Left ventricle myocardium superior (tissue), 1 donor: Measurements from ENCODE around the gene DPYSL5. TPM values are rescaled to one million over a fixed set of nuclear protein-coding genes. Genes with fewer than 3 reads are reported as not detected.

Experiments used
- ATAC-seq: fragments of 200-7000 bp; cut with Tn5 transposase; one replicate; pipeline ENCODE4 v1.9.1; 2020; ENCODE audit warnings: mild to moderate bottlenecking, moderate library complexity
- DNase-seq: peaks from one replicate; pipeline ENCODE4 v3.0.0-alpha.2; 2020
- intact Hi-C: fragments of 100-400 bp; cut with micrococcal nuclease; formaldehyde crosslinking; loops from one replicate; pipeline ENCODE4 v1.11.0; 2022
- total RNA-seq: library from RNA; stranded (reverse); fragmentation: NEBNext Ultra II Directional; extraction: Animal tissue kit (Norgen Biotek cat#: 25700); gene quantifications from one replicate; pipeline ENCODE4 v1.2.1, GENCODE V29; 2021
- donor health status: DM: no; HTN: yes; CAD: no; lungs with severe emphysema.

Gene DPYSL5
- total RNA-seq, 1 donor from 2014 or later, result not detected

- intact Hi-C loops, result no loop called here
- DNase-seq, result no peak
- ATAC-seq, result peak; percentile 52
Observed at GRCh38 chr2:26971911-26972786, 124.2 kb downstream of the DPYSL5 start.

GRCh38 chr2:26974352-26974751 is 126.4 kb downstream of the DPYSL5 start:
- ATAC-seq (no peak), DNase-seq (no peak)
- intact Hi-C loops, result no loop called here

DNA sequence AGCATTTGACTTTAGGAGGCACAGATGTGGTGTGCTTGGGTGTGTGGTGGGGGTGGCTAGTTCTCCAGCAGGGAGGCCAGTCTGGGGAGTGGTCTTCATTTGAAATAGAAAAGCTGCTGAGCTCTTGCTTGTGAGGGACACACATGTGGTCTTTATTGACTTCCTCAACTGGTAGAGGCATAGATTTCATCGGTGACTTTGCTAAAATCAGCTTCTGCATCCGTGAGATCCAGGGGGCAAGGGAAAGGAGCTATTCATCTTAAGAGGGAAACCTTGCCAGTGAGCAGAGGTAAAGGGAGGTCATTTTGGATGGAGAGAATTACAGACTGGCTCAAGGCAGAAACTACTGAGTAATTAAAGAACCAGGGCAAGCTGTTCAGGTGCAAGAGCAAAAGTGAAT is 127.2 kb downstream of the DPYSL5 start:
- DNase-seq, result no peak
- no peak for ATAC-seq
- intact Hi-C loops, result no loop called here

DNA sequence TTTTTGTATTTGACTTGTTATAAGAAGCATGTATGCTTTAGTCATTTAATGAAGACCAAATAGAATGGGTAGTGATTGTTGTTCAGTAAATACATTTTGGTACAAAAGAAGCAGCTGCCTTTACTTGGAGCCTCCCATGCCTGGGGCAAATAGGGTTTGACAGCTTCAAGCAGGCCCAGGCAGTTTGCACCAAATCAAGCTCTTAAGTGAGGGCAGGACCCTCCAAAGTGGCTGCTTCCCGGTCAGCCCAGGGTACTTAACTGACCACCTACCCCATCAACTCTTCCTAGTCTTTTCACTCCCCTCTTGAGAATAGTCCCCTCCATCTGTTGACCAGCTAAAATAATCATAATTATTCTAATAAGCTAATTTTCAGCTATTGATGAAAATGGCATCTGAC is 127.7 kb downstream of the DPYSL5 start:
- DNase-seq, result no peak
- no peak for ATAC-seq
- intact Hi-C loops, result no loop called here

DNA sequence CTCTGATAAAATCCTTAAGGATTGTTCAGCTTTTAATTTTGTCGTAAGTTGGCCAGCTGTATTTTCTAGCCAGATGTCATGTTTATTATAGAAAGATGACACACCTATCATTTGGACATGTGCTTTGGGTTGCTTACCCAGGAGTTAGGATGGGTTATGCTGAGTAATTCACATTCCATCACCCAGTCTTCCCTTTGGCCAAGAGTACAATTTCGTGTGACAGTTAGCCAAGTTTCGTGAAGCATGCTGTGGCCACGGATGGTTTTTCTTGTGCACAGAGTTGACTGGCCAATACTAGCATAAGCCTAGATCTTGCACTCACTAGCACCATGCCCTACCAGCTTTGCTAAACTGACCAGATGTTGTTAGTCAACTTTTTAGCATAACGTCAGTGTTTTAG is 128.3 kb downstream of the DPYSL5 start:
- DNase-seq, result no peak
- no peak for ATAC-seq
- intact Hi-C loops, result no loop called here

- ATAC-seq (no peak), DNase-seq (no peak)
- intact Hi-C loops, result no loop called here
Observed at GRCh38 chr2:26977012-26977411, 129.1 kb downstream of the DPYSL5 start.

GRCh38 chr2:26978061-26978596 is 130.2 kb downstream of the DPYSL5 start:
- peak; percentile 67 for DNase-seq
- intact Hi-C loops, result no loop called here
- ATAC-seq, result peak; percentile 57

GRCh38 chr2:26979741-26980140 is 131.8 kb downstream of the DPYSL5 start:
- DNase-seq, result no peak
- intact Hi-C loops, result no loop called here
- ATAC-seq, result no peak

GRCh38 chr2:26980971-26981370 is 133.0 kb downstream of the DPYSL5 start:
- no peak for ATAC-seq
- DNase-seq, result no peak
- intact Hi-C loops, result no loop called here

DNA sequence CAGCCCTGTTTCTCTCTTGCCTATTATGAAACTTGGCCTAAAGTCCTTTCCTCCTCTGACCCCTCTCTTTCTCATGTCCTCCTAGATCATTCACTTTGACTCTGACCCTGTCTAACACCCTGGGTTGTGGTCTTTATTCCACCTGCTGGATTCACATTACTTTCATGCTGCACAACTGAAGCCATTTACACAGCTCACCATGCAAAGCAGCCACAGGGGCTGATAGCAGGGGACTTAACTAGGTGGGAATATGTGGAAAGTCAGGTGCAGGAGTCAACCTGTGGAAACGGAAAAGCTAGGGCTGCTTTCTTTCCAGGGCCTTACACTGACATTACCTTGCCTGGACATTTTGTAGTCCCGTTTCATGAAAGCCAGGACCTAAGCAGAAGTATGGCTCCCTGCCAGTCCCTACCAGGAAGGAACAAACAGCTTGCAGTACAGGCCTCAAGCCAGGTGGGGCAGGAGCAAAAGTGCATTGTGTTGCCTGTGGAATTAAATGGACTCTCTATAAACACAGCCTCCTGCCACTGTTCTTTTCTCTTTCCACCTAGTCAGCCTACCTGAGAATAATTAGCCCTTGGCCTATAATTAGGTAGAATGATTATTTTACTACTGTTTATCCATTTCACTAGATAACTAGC is 134.3 kb downstream of the DPYSL5 start:
- DNase-seq (peak; percentile 71), ATAC-seq (peak; percentile 90)
- intact Hi-C loops, result no loop called here

DNA sequence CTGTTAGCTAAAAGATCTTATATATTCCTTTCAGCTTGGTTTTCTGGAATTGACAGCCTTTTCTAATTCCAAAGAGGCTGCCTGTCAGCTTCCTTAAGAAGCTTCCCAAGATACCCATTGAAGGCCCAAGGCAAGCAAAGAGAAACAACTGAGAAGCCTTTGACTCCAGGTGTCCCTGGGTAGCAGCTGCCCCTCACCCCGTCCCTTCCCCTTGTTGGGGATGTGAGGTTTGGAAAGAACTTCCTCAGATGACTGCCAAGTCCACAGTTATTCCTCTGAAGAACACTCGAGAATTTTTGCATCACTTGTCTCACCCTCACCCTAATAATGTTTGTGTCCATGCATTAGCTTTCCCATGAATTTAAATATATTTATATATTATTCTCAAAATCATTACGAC is 135.8 kb downstream of the DPYSL5 start:
- intact Hi-C loops, result no loop called here
- ATAC-seq (no peak), DNase-seq (no peak)

GRCh38 chr2:26985807-26986206 is 137.9 kb downstream of the DPYSL5 start:
- intact Hi-C loops, result no loop called here
- ATAC-seq, result no peak

GRCh38 chr2:26986576-26986975 is 138.6 kb downstream of the DPYSL5 start:
- ATAC-seq (no peak), DNase-seq (no peak)
- intact Hi-C loops, result no loop called here

More at GRCh38 chr2:26985807-26986206, 137.9 kb downstream of the DPYSL5 start:
- DNase-seq, result no peak

DNA sequence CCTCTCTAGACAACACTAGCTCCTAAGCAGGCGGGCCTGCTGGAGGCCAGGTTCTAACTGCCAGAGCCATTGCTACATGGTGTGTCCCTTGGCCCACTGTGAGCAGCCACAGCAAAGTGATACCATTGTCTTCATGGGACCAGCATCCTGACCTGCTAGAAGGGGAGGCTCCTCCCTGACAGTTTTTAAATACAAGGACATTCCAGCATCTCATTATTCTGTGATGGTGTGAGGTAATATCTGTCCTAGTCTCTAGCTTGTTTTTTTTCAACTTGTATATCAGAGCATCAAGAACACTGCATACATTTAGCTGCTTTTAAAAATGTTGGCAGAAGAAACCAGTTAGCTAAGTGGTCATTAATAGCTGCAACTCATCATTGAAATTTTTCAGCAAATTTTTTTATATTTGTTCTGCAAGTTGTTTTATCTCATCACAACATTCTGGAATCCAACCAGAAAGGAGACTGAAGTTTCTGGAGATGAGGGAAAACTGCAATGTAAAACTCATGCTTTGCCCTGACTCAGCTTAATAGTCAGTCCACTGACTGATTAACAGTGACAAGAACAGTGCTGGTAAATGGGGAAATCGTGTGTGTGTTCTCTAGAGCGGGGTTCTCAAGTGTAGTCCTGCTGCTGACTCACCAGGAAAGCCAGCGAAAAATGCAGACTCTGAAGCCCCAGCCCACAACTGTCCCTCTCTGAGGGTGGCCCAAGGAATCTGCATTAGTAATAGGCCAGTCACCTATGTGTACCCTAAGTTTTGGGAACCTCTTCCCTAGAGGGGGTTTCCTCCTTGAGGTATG is 140.3 kb downstream of the DPYSL5 start:
- intact Hi-C loops, result no loop called here
- DNase-seq (no peak), ATAC-seq (no peak)

- intact Hi-C loops, result no loop called here
- ATAC-seq, result no peak
Observed at GRCh38 chr2:26989156-26989555, 141.2 kb downstream of the DPYSL5 start.

GRCh38 chr2:26991717-26992116 is 143.8 kb downstream of the DPYSL5 start:
- intact Hi-C loops, result no loop called here
- DNase-seq (no peak), ATAC-seq (no peak)

More at GRCh38 chr2:26989156-26989555, 141.2 kb downstream of the DPYSL5 start:
- no peak for DNase-seq

GRCh38 chr2:26993768-26994167 is 145.8 kb downstream of the DPYSL5 start:
- no peak for DNase-seq
- intact Hi-C loops, result no loop called here
- ATAC-seq, result no peak

DNA sequence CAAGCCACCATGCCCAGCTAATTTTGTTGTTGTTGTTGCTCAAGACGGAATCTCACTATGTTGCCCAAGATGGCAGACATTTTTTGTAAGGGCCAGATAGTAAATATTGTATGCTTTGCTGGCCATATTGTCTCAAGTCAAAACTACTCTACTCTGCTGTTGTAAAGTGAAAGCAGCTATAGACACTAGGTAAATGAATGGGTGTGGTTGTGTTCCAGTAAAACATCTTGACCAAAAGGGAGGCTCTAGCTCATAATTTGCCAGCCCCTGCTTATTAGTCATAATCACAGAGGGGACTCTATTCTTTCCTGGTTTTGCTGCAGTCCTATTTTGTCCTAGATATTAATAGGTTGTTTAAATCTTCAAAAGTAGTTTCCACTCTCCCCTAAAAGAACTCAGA is 147.1 kb downstream of the DPYSL5 start:
- no peak for DNase-seq
- no peak for ATAC-seq
- intact Hi-C loops, result no loop called here

- no peak for ATAC-seq
- intact Hi-C loops, result no loop called here
- DNase-seq, result no peak
Observed at GRCh38 chr2:26997394-26997793, 149.5 kb downstream of the DPYSL5 start.

DNA sequence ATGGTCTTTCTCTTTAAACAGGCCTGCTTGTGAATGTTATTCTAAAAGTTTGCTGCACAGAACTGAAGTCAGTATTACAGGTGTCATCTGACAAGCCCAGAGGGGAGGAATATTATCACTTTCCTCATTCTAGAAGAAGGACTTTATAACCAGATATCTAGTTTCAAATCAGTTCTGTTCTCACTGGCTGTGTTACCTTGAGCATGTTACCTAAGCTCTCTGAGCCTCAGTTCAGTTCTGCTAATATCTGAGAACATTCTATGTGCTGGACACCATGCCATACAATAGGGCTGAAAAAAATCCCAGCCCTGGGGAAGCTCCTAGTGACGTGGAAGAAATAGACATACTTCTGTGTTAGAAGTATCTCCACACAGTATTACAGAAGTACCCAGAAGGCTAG is 150.4 kb downstream of the DPYSL5 start:
- no peak for DNase-seq
- intact Hi-C loops, result no loop called here
- no peak for ATAC-seq
